Stimulated activated naive CD8-positive, alpha-beta T cell treated with anti-CD3 and anti-CD28 coated beads, Interleukin-15, Interleukin-2, amounts not matched to agents 100 ng/mL and 50 ng/mL, for 24 hours (primary cell): ENCODE data around the gene SMAD4.

Experiments
- H3K27ac Mint-ChIP-seq: one replicate; pipeline ENCODE4 v1.8.0; 2021; ENCODE audit warnings: mild to moderate bottlenecking, mixed read lengths
- H3K27me3 Mint-ChIP-seq: one replicate; pipeline ENCODE4 v1.8.0; 2021; ENCODE audit warnings: mixed read lengths
- H3K36me3 Mint-ChIP-seq: one replicate; pipeline ENCODE4 v1.8.0; 2021; ENCODE audit warnings: low read depth, mixed read lengths
- H3K4me1 Mint-ChIP-seq: one replicate; pipeline ENCODE4 v1.8.0; 2021; ENCODE audit warnings: low read depth, mixed read lengths
- H3K4me3 Mint-ChIP-seq: one replicate; pipeline ENCODE4 v1.8.0; 2021; ENCODE audit warnings: mild to moderate bottlenecking, mixed read lengths
- H3K9me3 Mint-ChIP-seq: one replicate; pipeline ENCODE4 v1.8.0; 2021; ENCODE audit warnings: mixed read lengths

The SMAD4 gene

GRCh38 chr18:51039138-51040112 is 9.4 kb downstream of the SMAD4 start:
- H3K36me3 Mint-ChIP-seq: peaks cover 17% of the 10 kb centered on the region
- no peak overlapping the region for H3K27ac Mint-ChIP-seq
- no peak overlapping the region for H3K4me3 Mint-ChIP-seq
- no peaks in the 10 kb centered on the region for H3K9me3 Mint-ChIP-seq
- H3K27me3 Mint-ChIP-seq: no peaks in the 10 kb centered on the region
- peaks cover 95% of the 10 kb centered on the region for H3K4me1 Mint-ChIP-seq

GRCh38 chr18:51041677-51042352 is 11.8 kb downstream of the SMAD4 start:
- Mint-ChIP-seq H3K27me3 (no peaks in the 10 kb centered on the region), H3K9me3 (no peaks in the 10 kb centered on the region), H3K27ac (no peak overlapping the region), H3K4me1 (peaks cover 88% of the 10 kb centered on the region), H3K4me3 (no peak overlapping the region), H3K36me3 (peaks cover 1% of the 10 kb centered on the region)

- H3K9me3 Mint-ChIP-seq: no peaks in the 10 kb centered on the region
- peaks cover 19% of the 10 kb centered on the region for H3K36me3 Mint-ChIP-seq
- H3K4me3 Mint-ChIP-seq: no peak overlapping the region
- H3K27me3 Mint-ChIP-seq: no peaks in the 10 kb centered on the region
- peaks cover 58% of the 10 kb centered on the region for H3K4me1 Mint-ChIP-seq
- peak overlapping the region; percentile 2 for H3K27ac Mint-ChIP-seq
Observed at GRCh38 chr18:51044928-51045585, 15.0 kb downstream of the SMAD4 start.

- peaks cover 38% of the 10 kb centered on the region for H3K36me3 Mint-ChIP-seq
- no peak overlapping the region for H3K27ac Mint-ChIP-seq
- no peaks in the 10 kb centered on the region for H3K9me3 Mint-ChIP-seq
- H3K4me3 Mint-ChIP-seq: no peak overlapping the region
- H3K27me3 Mint-ChIP-seq: no peaks in the 10 kb centered on the region
- peaks cover 37% of the 10 kb centered on the region for H3K4me1 Mint-ChIP-seq
Observed at GRCh38 chr18:51048190-51048589, 18.2 kb downstream of the SMAD4 start.

- H3K27me3 Mint-ChIP-seq: no peaks in the 10 kb centered on the region
- H3K9me3 Mint-ChIP-seq: no peaks in the 10 kb centered on the region
- peaks cover 44% of the 10 kb centered on the region for H3K36me3 Mint-ChIP-seq
- H3K4me3 Mint-ChIP-seq: no peak overlapping the region
- H3K27ac Mint-ChIP-seq: peak overlapping the region; percentile 26
- H3K4me1 Mint-ChIP-seq: peaks cover 37% of the 10 kb centered on the region
Observed at GRCh38 chr18:51049137-51049536, 19.1 kb downstream of the SMAD4 start.

- H3K9me3 Mint-ChIP-seq: no peaks in the 10 kb centered on the region
- no peak overlapping the region for H3K4me3 Mint-ChIP-seq
- peaks cover 26% of the 10 kb centered on the region for H3K4me1 Mint-ChIP-seq
- H3K27ac Mint-ChIP-seq: no peak overlapping the region
- H3K36me3 Mint-ChIP-seq: peaks cover 57% of the 10 kb centered on the region
- no peaks in the 10 kb centered on the region for H3K27me3 Mint-ChIP-seq
Observed at GRCh38 chr18:51051105-51051712, 21.2 kb downstream of the SMAD4 start.

- peaks cover 51% of the 10 kb centered on the region for H3K36me3 Mint-ChIP-seq
- peaks cover 24% of the 10 kb centered on the region for H3K4me1 Mint-ChIP-seq
- no peaks in the 10 kb centered on the region for H3K9me3 Mint-ChIP-seq
- H3K27me3 Mint-ChIP-seq: no peaks in the 10 kb centered on the region
- H3K4me3 Mint-ChIP-seq: peak overlapping the region; percentile 52
- H3K27ac Mint-ChIP-seq: peak overlapping the region; percentile 78
Observed at GRCh38 chr18:51053814-51054213, 23.8 kb downstream of the SMAD4 start.

GRCh38 chr18:51054764-51055163 is 24.8 kb downstream of the SMAD4 start:
- H3K4me3 Mint-ChIP-seq: no peak overlapping the region
- no peaks in the 10 kb centered on the region for H3K27me3 Mint-ChIP-seq
- peaks cover 24% of the 10 kb centered on the region for H3K4me1 Mint-ChIP-seq
- H3K27ac Mint-ChIP-seq: no peak overlapping the region
- H3K9me3 Mint-ChIP-seq: no peaks in the 10 kb centered on the region
- H3K36me3 Mint-ChIP-seq: peaks cover 50% of the 10 kb centered on the region

- Mint-ChIP-seq H3K27me3 (no peaks in the 10 kb centered on the region), H3K4me1 (peaks cover 7% of the 10 kb centered on the region), H3K27ac (no peak overlapping the region), H3K36me3 (peaks cover 57% of the 10 kb centered on the region), H3K9me3 (no peaks in the 10 kb centered on the region), H3K4me3 (no peak overlapping the region)
Observed at GRCh38 chr18:51059969-51060368, 30.0 kb downstream of the SMAD4 start.

- Mint-ChIP-seq H3K4me1 (peaks cover 4% of the 10 kb centered on the region), H3K27me3 (no peaks in the 10 kb centered on the region), H3K27ac (no peak overlapping the region)
Observed at GRCh38 chr18:51064256-51064655, 34.2 kb downstream of the SMAD4 start.

GRCh38 chr18:51066273-51066672 is 36.3 kb downstream of the SMAD4 start:
- H3K27me3 Mint-ChIP-seq: no peaks in the 10 kb centered on the region

More at GRCh38 chr18:51064256-51064655, 34.2 kb downstream of the SMAD4 start:
- Mint-ChIP-seq H3K36me3 (peaks cover 58% of the 10 kb centered on the region), H3K9me3 (no peaks in the 10 kb centered on the region), H3K4me3 (no peak overlapping the region)

GRCh38 chr18:51068105-51068504 is 38.1 kb downstream of the SMAD4 start:
- H3K27me3 Mint-ChIP-seq: no peaks in the 10 kb centered on the region
- peaks cover 20% of the 10 kb centered on the region for H3K4me1 Mint-ChIP-seq
- H3K36me3 Mint-ChIP-seq: peaks cover 74% of the 10 kb centered on the region
- H3K27ac Mint-ChIP-seq: no peak overlapping the region
- no peak overlapping the region for H3K4me3 Mint-ChIP-seq
- no peaks in the 10 kb centered on the region for H3K9me3 Mint-ChIP-seq

More at GRCh38 chr18:51066273-51066672, 36.3 kb downstream of the SMAD4 start:
- peaks cover 16% of the 10 kb centered on the region for H3K4me1 Mint-ChIP-seq
- H3K9me3 Mint-ChIP-seq: no peaks in the 10 kb centered on the region
- peaks cover 65% of the 10 kb centered on the region for H3K36me3 Mint-ChIP-seq
- H3K4me3 Mint-ChIP-seq: no peak overlapping the region
- no peak overlapping the region for H3K27ac Mint-ChIP-seq

GRCh38 chr18:51069885-51070284 is 39.9 kb downstream of the SMAD4 start:
- H3K27ac Mint-ChIP-seq: peak overlapping the region; percentile 32
- no peaks in the 10 kb centered on the region for H3K27me3 Mint-ChIP-seq
- H3K4me3 Mint-ChIP-seq: no peak overlapping the region
- peaks cover 35% of the 10 kb centered on the region for H3K4me1 Mint-ChIP-seq
- no peaks in the 10 kb centered on the region for H3K9me3 Mint-ChIP-seq
- H3K36me3 Mint-ChIP-seq: peaks cover 74% of the 10 kb centered on the region

GRCh38 chr18:51070545-51070944 is 40.5 kb downstream of the SMAD4 start:
- Mint-ChIP-seq H3K27ac (peak overlapping the region; percentile 77), H3K4me1 (peaks cover 37% of the 10 kb centered on the region), H3K4me3 (no peak overlapping the region), H3K9me3 (no peaks in the 10 kb centered on the region), H3K27me3 (no peaks in the 10 kb centered on the region), H3K36me3 (peaks cover 72% of the 10 kb centered on the region)
